GM23338 (cell line): ENCODE results near the gene ZNF69. TPM values are rescaled to one million over a fixed set of nuclear protein-coding genes. Genes with fewer than 3 reads are reported as not detected.
"Not testable (repeated sequence)": the region's sequence is repeated elsewhere in the genome, so short reads cannot be mapped to it uniquely, and the experiment has no call there.

Experiments
- ATAC-seq: fragments of 200-7000 bp; cut with Tn5 transposase; 3 replicates; pipeline ENCODE4 v1.9.1; 2020
- DNase-seq: peaks from one replicate; pipeline ENCODE4 v3.0.0-alpha.2; 2015; ENCODE audit warnings: low spot score
- H2AFZ ChIP-seq: fragments of 200-600 bp; sonication (generic); 2 replicates; pipeline ENCODE4 v1.8.0; 2016; ENCODE audit warnings: antibody characterized with exemption, mild to moderate bottlenecking, moderate library complexity
- H3F3A ChIP-seq: fragments of 200-600 bp; sonication (generic); replicated peaks from 2 replicates; pipeline ENCODE4 v1.8.0; 2017; ENCODE audit warnings: antibody characterized with exemption, mixed run types, low read depth
- H3K27ac ChIP-seq: fragments of 200-600 bp; sonication (generic); 2 replicates; pipeline ENCODE4 v1.6.1; 2016; ENCODE audit warnings: low read depth
- H3K27me3 ChIP-seq: fragments of 200-600 bp; sonication (generic); 2 replicates; pipeline ENCODE4 v1.8.0; 2016; ENCODE audit warnings: mild to moderate bottlenecking, mixed run types, moderate library complexity; ENCODE audit not compliant: insufficient read depth
- H3K36me3 ChIP-seq: fragments of 200-600 bp; sonication (generic); 2 replicates; pipeline ENCODE4 v1.8.0; 2016; ENCODE audit warnings: mild to moderate bottlenecking; ENCODE audit not compliant: insufficient read depth
- H3K4me1 ChIP-seq: fragments of 200-600 bp; sonication (generic); 2 replicates; pipeline ENCODE4 v1.8.0; 2016; ENCODE audit warnings: mild to moderate bottlenecking, moderate library complexity; ENCODE audit not compliant: insufficient read depth
- H3K4me2 ChIP-seq: fragments of 200-600 bp; sonication (generic); 2 replicates; pipeline ENCODE4 v1.7.1; 2017; ENCODE audit warnings: mixed run types
- H3K4me3 ChIP-seq: fragments of 200-600 bp; sonication (generic); 2 replicates; pipeline ENCODE4 v1.6.1; 2016; ENCODE audit warnings: mixed run types
- H3K79me2 ChIP-seq: fragments of 200-600 bp; sonication (generic); replicated peaks from 2 replicates; pipeline ENCODE4 v1.8.0; 2017; ENCODE audit warnings: mild to moderate bottlenecking; ENCODE audit not compliant: insufficient read depth
- H3K9me2 ChIP-seq: fragments of 200-600 bp; sonication (generic); 2 replicates; pipeline ENCODE4 v1.8.0; 2017; ENCODE audit not compliant: insufficient read depth
- H4K20me1 ChIP-seq: fragments of 200-600 bp; sonication (generic); replicated peaks from 2 replicates; pipeline ENCODE4 v1.8.0; 2017; ENCODE audit warnings: mild to moderate bottlenecking; ENCODE audit not compliant: insufficient read depth
- H3K27ac Mint-ChIP-seq: 2 replicates; pipeline ENCODE4 v1.8.0; 2020; ENCODE audit warnings: inconsistent platforms, mild to moderate bottlenecking, moderate library complexity, mixed read lengths
- H3K27me3 Mint-ChIP-seq: 3 replicates; pipeline ENCODE4 v1.8.0; 2022; ENCODE audit warnings: low read depth, mild to moderate bottlenecking, moderate library complexity, mixed read lengths, inconsistent platforms; ENCODE audit not compliant: insufficient read depth, poor library complexity
- H3K36me3 Mint-ChIP-seq: 3 replicates; pipeline ENCODE4 v1.8.0; 2021; ENCODE audit warnings: low read depth, mild to moderate bottlenecking, inconsistent platforms, moderate library complexity, mixed read lengths
- H3K4me1 Mint-ChIP-seq: 3 replicates; pipeline ENCODE4 v1.8.0; 2020; ENCODE audit warnings: mild to moderate bottlenecking, inconsistent platforms, mixed read lengths
- H3K4me3 Mint-ChIP-seq: 3 replicates; pipeline ENCODE4 v1.8.0; 2021; ENCODE audit warnings: moderate library complexity, mild to moderate bottlenecking, inconsistent platforms, mixed read lengths
- H3K9me3 Mint-ChIP-seq: 3 replicates; pipeline ENCODE4 v1.8.0; 2020; ENCODE audit warnings: moderate library complexity, mild to moderate bottlenecking, inconsistent platforms, mixed read lengths
- ETS1 ChIP-seq: IDR thresholded peaks from 2 replicates; pipeline ENCODE4 v1.6.1; 2016; ENCODE audit warnings: antibody characterized with exemption
- EZH2 ChIP-seq: fragments of 200-600 bp; sonication (generic); IDR thresholded peaks from one replicate; pipeline ENCODE4 v1.8.0; 2017; ENCODE audit warnings: antibody characterized with exemption, mild to moderate bottlenecking, low read depth; ENCODE audit not compliant: unreplicated experiment
- EZH2phosphoT487 ChIP-seq: fragments of 200-600 bp; sonication (generic); IDR thresholded peaks from one replicate; pipeline ENCODE4 v1.8.1; 2018; ENCODE audit warnings: antibody characterized with exemption; ENCODE audit not compliant: unreplicated experiment
- JUNB ChIP-seq: IDR thresholded peaks from one replicate; pipeline ENCODE4 v1.6.1; 2016; ENCODE audit warnings: antibody characterized with exemption; ENCODE audit not compliant: unreplicated experiment
- NANOG ChIP-seq: IDR thresholded peaks from 2 replicates; pipeline ENCODE4 v1.6.1; 2016; ENCODE audit warnings: antibody characterized with exemption, borderline replicate concordance
- POLR2AphosphoS5 ChIP-seq: IDR thresholded peaks from 2 replicates; pipeline ENCODE4 v1.6.1; 2016; ENCODE audit warnings: antibody characterized with exemption, low read depth
- ZNF114 ChIP-seq: fragments of 250-450 bp; sonication (Bioruptor Pico); IDR thresholded peaks from 2 replicates; pipeline ENCODE4 v1.5.0; 2020; ENCODE audit warnings: mild to moderate bottlenecking, moderate library complexity
- ZNF331 ChIP-seq: fragments of 250-450 bp; sonication (Bioruptor Pico); IDR thresholded peaks from 2 replicates; pipeline ENCODE4 v1.5.0; 2020; ENCODE audit warnings: low read depth, mild to moderate bottlenecking, moderate library complexity
- polyA plus RNA-seq: library from polyadenylated mRNA; unstranded; fragments of >200 nt; fragmentation: Nextera tagmentation; extraction: Ambion mirVana; gene quantifications from 2 replicates; pipeline ENCODE4 v1.2.1, GENCODE V29; 2016
- total RNA-seq: library from RNA; depleted of rRNA; stranded (reverse); fragments of >200 nt; shearing (Covaris generic); gene quantifications from 2 replicates; pipeline ENCODE4 v1.2.3, GENCODE V29; 2014
- TF ChIP-seq, protein P1 (sequence below), 2 experiments: fragments of 200-600 bp in 1 of 2; sonication (generic) in 1 of 2; conservative IDR thresholded peaks; 2 replicates each; pipeline versions ENCODE4 v1.5.1 to v1.6.1; 2016 to 2017; ENCODE audit warnings: antibody characterized with exemption in 2 of 2, low read depth in 2 of 2, mild to moderate bottlenecking in 2 of 2, moderate library complexity in 1 of 2
- TF ChIP-seq, protein P2 (sequence below): IDR thresholded peaks from one replicate; pipeline ENCODE4 v1.6.1; 2018; ENCODE audit warnings: antibody characterized with exemption; ENCODE audit not compliant: unreplicated experiment

The ZNF69 gene
- total and polyA plus RNA-seq, 2 experiments from 2014 or later = 15.8 to 60.4 TPM

DNA sequence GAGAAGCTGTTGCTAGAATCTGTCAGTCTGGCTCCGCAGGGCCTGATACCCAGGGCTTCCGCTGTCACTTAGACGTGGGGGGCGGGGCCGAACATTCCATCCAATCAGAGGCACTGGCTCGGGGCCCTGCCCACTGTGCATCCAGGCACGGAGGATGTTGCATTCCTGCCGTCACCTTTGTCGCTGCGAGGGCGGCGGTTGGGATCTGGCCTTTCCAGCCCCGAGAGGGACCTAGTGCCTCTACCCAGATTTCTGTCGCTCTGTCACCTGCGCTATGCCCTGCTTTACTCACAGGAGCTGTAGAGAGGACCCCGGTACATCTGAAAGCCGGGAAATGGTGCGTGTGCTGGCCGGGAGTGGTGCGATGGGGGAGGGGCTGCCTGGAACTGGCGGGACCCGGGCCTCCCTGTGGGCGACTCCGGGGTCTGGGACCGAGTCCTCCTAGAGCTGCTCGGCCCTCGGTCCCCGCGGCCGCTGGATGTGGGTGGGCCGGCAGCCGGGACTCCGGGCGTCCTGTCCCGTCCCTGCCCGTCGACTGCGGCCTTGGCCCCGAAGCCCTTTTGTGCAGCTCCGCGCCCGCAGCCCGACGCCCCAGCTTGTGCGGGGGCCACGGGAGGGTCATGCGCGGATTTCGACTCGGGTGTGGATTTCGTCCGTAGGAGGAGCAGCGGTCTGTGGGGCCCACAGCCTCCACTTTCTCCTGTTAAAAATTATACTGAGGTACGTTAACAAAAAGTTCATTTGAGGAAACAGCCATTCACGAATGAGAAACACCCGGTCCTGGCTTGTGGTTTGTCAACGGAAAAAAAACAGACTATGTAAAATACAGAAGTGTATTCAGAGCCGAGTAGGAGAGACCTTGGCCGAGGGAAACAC is 38.8 kb upstream of the ZNF69 start, which contains the start of gene ZNF439 (continued):
- TF ChIP-seq, protein P1, sequence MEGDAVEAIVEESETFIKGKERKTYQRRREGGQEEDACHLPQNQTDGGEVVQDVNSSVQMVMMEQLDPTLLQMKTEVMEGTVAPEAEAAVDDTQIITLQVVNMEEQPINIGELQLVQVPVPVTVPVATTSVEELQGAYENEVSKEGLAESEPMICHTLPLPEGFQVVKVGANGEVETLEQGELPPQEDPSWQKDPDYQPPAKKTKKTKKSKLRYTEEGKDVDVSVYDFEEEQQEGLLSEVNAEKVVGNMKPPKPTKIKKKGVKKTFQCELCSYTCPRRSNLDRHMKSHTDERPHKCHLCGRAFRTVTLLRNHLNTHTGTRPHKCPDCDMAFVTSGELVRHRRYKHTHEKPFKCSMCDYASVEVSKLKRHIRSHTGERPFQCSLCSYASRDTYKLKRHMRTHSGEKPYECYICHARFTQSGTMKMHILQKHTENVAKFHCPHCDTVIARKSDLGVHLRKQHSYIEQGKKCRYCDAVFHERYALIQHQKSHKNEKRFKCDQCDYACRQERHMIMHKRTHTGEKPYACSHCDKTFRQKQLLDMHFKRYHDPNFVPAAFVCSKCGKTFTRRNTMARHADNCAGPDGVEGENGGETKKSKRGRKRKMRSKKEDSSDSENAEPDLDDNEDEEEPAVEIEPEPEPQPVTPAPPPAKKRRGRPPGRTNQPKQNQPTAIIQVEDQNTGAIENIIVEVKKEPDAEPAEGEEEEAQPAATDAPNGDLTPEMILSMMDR (conservative IDR thresholded peaks at IDR 0.05; ENCODE audit: low read depth in 2 of 2) = no peak

- peaks cover 15% of the 10 kb centered on the region for H3K27me3 ChIP-seq
- H3K27ac Mint-ChIP-seq, H3K27ac ChIP-seq, H3K4me3 Mint-ChIP-seq, H3K36me3 ChIP-seq, H3K9me2 ChIP-seq, H3K4me1 Mint-ChIP-seq, ATAC-seq, H3K27me3 Mint-ChIP-seq, H3F3A ChIP-seq, H3K79me2 ChIP-seq, DNase-seq, H3K4me2 ChIP-seq, H2AFZ ChIP-seq, H3K4me1 ChIP-seq, H3K4me3 ChIP-seq, H4K20me1 ChIP-seq: not testable (repeated sequence)
- Mint-ChIP-seq H3K36me3 (peaks cover 22% of the 10 kb centered on the region), H3K9me3 (peaks cover 93% of the 10 kb centered on the region)
These were observed 37.3 kb upstream of the ZNF69 start for GRCh38 chr19:11850289-11850688.

DNA sequence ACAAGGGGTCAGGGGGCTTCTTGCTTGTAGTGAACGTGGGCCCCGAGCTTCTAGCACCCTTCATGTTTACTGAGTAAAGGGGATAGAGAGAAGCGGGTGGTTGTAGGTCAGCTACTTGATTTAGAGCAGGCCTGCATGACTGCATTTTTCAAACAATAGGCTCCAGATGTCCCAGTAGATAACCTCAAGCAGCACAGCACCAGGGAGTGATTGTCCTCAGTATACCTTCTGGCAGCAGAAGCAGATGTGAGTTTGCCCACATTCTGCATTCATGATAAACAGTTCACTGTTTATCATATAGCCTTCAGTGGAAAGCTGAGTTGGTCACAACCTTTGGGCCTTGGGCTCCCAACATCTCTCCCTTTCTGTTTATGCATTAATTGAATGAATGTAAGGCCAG is 34.2 kb upstream of the ZNF69 start:
- H3K9me3 Mint-ChIP-seq = peaks cover 92% of the 10 kb centered on the region
- TF ChIP-seq JUNB (no peak), ZNF331 (CRISPR knock-in tag) (no peak), ZNF114 (CRISPR knock-in tag) (no peak), EZH2phosphoT487 (no peak), EZH2 (no peak), NANOG (no peak), ETS1 (no peak), POLR2AphosphoS5 (no peak)
- TF ChIP-seq, protein P2, sequence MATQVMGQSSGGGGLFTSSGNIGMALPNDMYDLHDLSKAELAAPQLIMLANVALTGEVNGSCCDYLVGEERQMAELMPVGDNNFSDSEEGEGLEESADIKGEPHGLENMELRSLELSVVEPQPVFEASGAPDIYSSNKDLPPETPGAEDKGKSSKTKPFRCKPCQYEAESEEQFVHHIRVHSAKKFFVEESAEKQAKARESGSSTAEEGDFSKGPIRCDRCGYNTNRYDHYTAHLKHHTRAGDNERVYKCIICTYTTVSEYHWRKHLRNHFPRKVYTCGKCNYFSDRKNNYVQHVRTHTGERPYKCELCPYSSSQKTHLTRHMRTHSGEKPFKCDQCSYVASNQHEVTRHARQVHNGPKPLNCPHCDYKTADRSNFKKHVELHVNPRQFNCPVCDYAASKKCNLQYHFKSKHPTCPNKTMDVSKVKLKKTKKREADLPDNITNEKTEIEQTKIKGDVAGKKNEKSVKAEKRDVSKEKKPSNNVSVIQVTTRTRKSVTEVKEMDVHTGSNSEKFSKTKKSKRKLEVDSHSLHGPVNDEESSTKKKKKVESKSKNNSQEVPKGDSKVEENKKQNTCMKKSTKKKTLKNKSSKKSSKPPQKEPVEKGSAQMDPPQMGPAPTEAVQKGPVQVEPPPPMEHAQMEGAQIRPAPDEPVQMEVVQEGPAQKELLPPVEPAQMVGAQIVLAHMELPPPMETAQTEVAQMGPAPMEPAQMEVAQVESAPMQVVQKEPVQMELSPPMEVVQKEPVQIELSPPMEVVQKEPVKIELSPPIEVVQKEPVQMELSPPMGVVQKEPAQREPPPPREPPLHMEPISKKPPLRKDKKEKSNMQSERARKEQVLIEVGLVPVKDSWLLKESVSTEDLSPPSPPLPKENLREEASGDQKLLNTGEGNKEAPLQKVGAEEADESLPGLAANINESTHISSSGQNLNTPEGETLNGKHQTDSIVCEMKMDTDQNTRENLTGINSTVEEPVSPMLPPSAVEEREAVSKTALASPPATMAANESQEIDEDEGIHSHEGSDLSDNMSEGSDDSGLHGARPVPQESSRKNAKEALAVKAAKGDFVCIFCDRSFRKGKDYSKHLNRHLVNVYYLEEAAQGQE = no peak

More for the DNA sequence above, 34.2 kb upstream of the ZNF69 start:
- Histone ChIP-seq H3K4me1 (no peaks in the 10 kb centered on the region), H3K36me3 (no peaks in the 10 kb centered on the region), H2AFZ (no peak overlapping the region), H3K4me2 (no peak overlapping the region), H3F3A (no peaks in the 10 kb centered on the region), H3K9me2 (no peaks in the 10 kb centered on the region), H4K20me1 (no peaks in the 10 kb centered on the region), H3K27ac (no peak overlapping the region), H3K27me3 (peaks cover 15% of the 10 kb centered on the region), H3K4me3 (no peak overlapping the region), H3K79me2 (no peaks in the 10 kb centered on the region)
- ATAC-seq (no peak), DNase-seq (no peak)
- no peaks in the 10 kb centered on the region for H3K4me1 Mint-ChIP-seq
- no peak overlapping the region for H3K27ac Mint-ChIP-seq
- peaks cover 3% of the 10 kb centered on the region for H3K27me3 Mint-ChIP-seq
- H3K36me3 Mint-ChIP-seq = peaks cover 24% of the 10 kb centered on the region
- H3K4me3 Mint-ChIP-seq = no peak overlapping the region
